Lower leg skin (tissue), 4 donors: ENCODE measurements around the gene RAPGEFL1. TPM values are rescaled to one million over a fixed set of nuclear protein-coding genes. Genes with fewer than 3 reads are reported as not detected.
"Not testable (repeated sequence)": the region's sequence is repeated elsewhere in the genome, so short reads cannot be mapped to it uniquely, and the experiment has no call there.

ENCODE experiments used
- DNase-seq, 2 donors: peaks; one replicate each; pipeline ENCODE4 v3.0.0-alpha.2; 2019; ENCODE audit warnings: low spot score in 2 of 2
- H3K4me3 ChIP-seq: fragments of 200-600 bp; sonication (generic); 2 replicates; pipeline ENCODE4 v1.5.1; 2017; ENCODE audit warnings: mild to moderate bottlenecking, low read depth; ENCODE audit not compliant: poor library complexity, severe bottlenecking
- CTCF ChIP-seq, 3 donors: fragments of 450-650 bp; IDR thresholded peaks; one replicate each; pipeline ENCODE4 v1.5.1; 2016; ENCODE audit warnings: antibody characterized with exemption in 3 of 3, mild to moderate bottlenecking in 3 of 3, moderate library complexity in 2 of 3
- POLR2A ChIP-seq, 2 donors: fragments of 450-650 bp; IDR thresholded peaks; one replicate each; pipeline ENCODE4 v1.6.1; 2016 to 2017; ENCODE audit warnings: antibody characterized with exemption in 2 of 2, mild to moderate bottlenecking in 1 of 2, moderate library complexity in 1 of 2
- WGBS, 2 donors: methylation state at CpG; one replicate each; pipeline ENCODE4 v1.1.5; 2018; 5-methylcytosine and 5-hydroxymethylcytosine counted together
- intact Hi-C: fragments of 100-400 bp; cut with DNase I; formaldehyde crosslinking; loops from one replicate; pipeline ENCODE4 v1.15.0; 2023; ENCODE audit warnings: low total_unique reads
- total RNA-seq, 4 donors: library from RNA; depleted of rRNA; stranded (reverse); fragments of >200 nt; gene quantifications; one replicate each; pipeline ENCODE4 v1.1.0, GENCODE V29; 2016

Gene RAPGEFL1
- total RNA-seq, 4 donors from 2014 or later: 273 to 467 (median 316) TPM

- no peak for DNase-seq
- peak overlapping the region; percentile 36 for H3K4me3 ChIP-seq
- 3 to 14% methylated on average over 14 of the region's 14 CpGs for WGBS, 2 donors
- intact Hi-C loops: no loop called here
- TF ChIP-seq CTCF (IDR thresholded peaks at IDR 0.05): no peak
- no peak for TF ChIP-seq POLR2A (IDR thresholded peaks at IDR 0.05)
Observed at GRCh38 chr17:40139566-40140058, 37.7 kb upstream of the RAPGEFL1 start.

- WGBS, 2 donors: 93 to 95% methylated on average over 3 of the region's 3 CpGs
- H3K4me3 ChIP-seq, intact Hi-C loops: not testable (repeated sequence)
Observed at GRCh38 chr17:40143166-40143565, 34.1 kb upstream of the RAPGEFL1 start.

GRCh38 chr17:40145476-40145875 is 31.8 kb upstream of the RAPGEFL1 start:
- intact Hi-C loops: no loop called here
- 95 to 96% methylated on average over 3 of the region's 3 CpGs for WGBS, 2 donors
- no peak for DNase-seq
- no peak for TF ChIP-seq POLR2A (IDR thresholded peaks at IDR 0.05)
- TF ChIP-seq CTCF (IDR thresholded peaks at IDR 0.05): no peak
- H3K4me3 ChIP-seq: no peak overlapping the region

More at GRCh38 chr17:40143166-40143565, 34.1 kb upstream of the RAPGEFL1 start:
- DNase-seq: not testable (repeated sequence)

GRCh38 chr17:40148527-40148926 is 28.7 kb upstream of the RAPGEFL1 start:
- DNase-seq: no peak
- WGBS, 2 donors: 84 to 95% methylated on average over 3 of the region's 3 CpGs
- no peak overlapping the region for H3K4me3 ChIP-seq
- TF ChIP-seq CTCF (IDR thresholded peaks at IDR 0.05): no peak
- no peak for TF ChIP-seq POLR2A (IDR thresholded peaks at IDR 0.05)
- intact Hi-C loops: no loop called here

GRCh38 chr17:40150276-40150675 is 27.0 kb upstream of the RAPGEFL1 start:
- TF ChIP-seq POLR2A (IDR thresholded peaks at IDR 0.05) (no peak), CTCF (IDR thresholded peaks at IDR 0.05) (no peak)
- 62% methylated on average over 4 of the region's 4 CpGs for WGBS, 2 donors
- intact Hi-C loops: no loop called here
- no peak for DNase-seq
- H3K4me3 ChIP-seq: no peak overlapping the region

- no peak overlapping the region for H3K4me3 ChIP-seq
- WGBS, 2 donors: 73 to 74% methylated on average over 7 of the region's 7 CpGs
- TF ChIP-seq CTCF (IDR thresholded peaks at IDR 0.05) (no peak), POLR2A (IDR thresholded peaks at IDR 0.05) (no peak)
- no peak for DNase-seq
- intact Hi-C loops: no loop called here
Observed at GRCh38 chr17:40151414-40151963, 25.8 kb upstream of the RAPGEFL1 start.
